A673 (cell line): ENCODE data around the gene GAS7. TPM values are rescaled to one million over a fixed set of nuclear protein-coding genes. Genes with fewer than 3 reads are reported as not detected.

Experiments
- BruUV-seq: library from RNA; stranded (reverse); fragments of 400-500 nt; replicated peaks from 2 replicates; lab custom pipeline; 2021; lab: Mats Ljungman, UMichigan
- CTCF ChIA-PET: fragments of 300-600 bp; sonication (Branson Sonifier 250); formaldehyde crosslinking; loops from one replicate; lab custom pipeline; 2022; ENCODE audit warnings: antibody characterized with exemption; lab: Charles Lee
- POLR2A ChIA-PET: fragments of 300-600 bp; sonication (Branson Sonifier 250); formaldehyde crosslinking; loops from one replicate; lab custom pipeline; 2022; ENCODE audit warnings: antibody characterized with exemption; ENCODE audit not compliant: low non-redundant PET; lab: Charles Lee
- DNase-seq: peaks from one replicate; pipeline ENCODE4 v3.0.0-alpha.2; 2015; ENCODE audit warnings: low spot score
- H3K27ac ChIP-seq: fragments of 200-600 bp; sonication (generic); 2 replicates; pipeline ENCODE4 v1.5.1; 2016; ENCODE audit warnings: mixed run types, low read depth, mild to moderate bottlenecking, mixed read lengths, antibody characterized with exemption, low read length; ENCODE audit not compliant: poor library complexity, severe bottlenecking
- H3K27me3 ChIP-seq: fragments of 200-600 bp; sonication (generic); replicated peaks from 2 replicates; pipeline ENCODE4 v1.6.1; 2017; ENCODE audit warnings: mixed run types, low read depth, mild to moderate bottlenecking, mixed read lengths, antibody characterized with exemption, low read length; ENCODE audit not compliant: insufficient read depth, poor library complexity
- H3K36me3 ChIP-seq: fragments of 200-600 bp; sonication (generic); 2 replicates; pipeline ENCODE4 v1.6.1; 2016; ENCODE audit warnings: mixed run types, mild to moderate bottlenecking, mixed read lengths, antibody characterized with exemption, low read length; ENCODE audit not compliant: insufficient read depth, poor library complexity, severe bottlenecking
- H3K4me1 ChIP-seq: fragments of 200-600 bp; sonication (generic); 2 replicates; pipeline ENCODE4 v1.6.1; 2017; ENCODE audit warnings: mixed run types, mild to moderate bottlenecking, mixed read lengths, antibody characterized with exemption, low read length; ENCODE audit not compliant: insufficient read depth, poor library complexity, severe bottlenecking
- H3K4me3 ChIP-seq: fragments of 200-600 bp; sonication (generic); 2 replicates; pipeline ENCODE4 v1.5.1; 2016; ENCODE audit warnings: low read depth, mixed run types, mild to moderate bottlenecking, mixed read lengths, low read length; ENCODE audit not compliant: poor library complexity, severe bottlenecking
- H3K9me3 ChIP-seq: fragments of 200-600 bp; sonication (generic); 2 replicates; pipeline ENCODE4 v1.6.1; 2016; ENCODE audit warnings: mixed run types, low read depth, mild to moderate bottlenecking, mixed read lengths, antibody characterized with exemption, low read length; ENCODE audit not compliant: poor library complexity, severe bottlenecking
- EZH2 ChIP-seq: fragments of 200-600 bp; sonication (generic); IDR thresholded peaks from 2 replicates; pipeline ENCODE4 v1.6.1; 2017; ENCODE audit warnings: borderline replicate concordance, low read depth, mild to moderate bottlenecking, mixed read lengths, antibody characterized with exemption, low read length; ENCODE audit not compliant: poor library complexity, severe bottlenecking
- intact Hi-C: fragments of 100-400 bp; cut with micrococcal nuclease; formaldehyde crosslinking; loops from one replicate; pipeline ENCODE4 v1.10.0; 2022; ENCODE audit not compliant: unreplicated experiment
- total RNA-seq: library from RNA; stranded (reverse); gene quantifications from 2 replicates; pipeline ENCODE4 v1.2.3, GENCODE V29; 2021
- TF ChIP-seq, protein P1 (sequence below): fragments of 300-800, 200-600 bp; sonication (generic); conservative IDR thresholded peaks from 2 replicates; pipeline ENCODE4 v1.5.1; 2017; ENCODE audit warnings: low read depth, mild to moderate bottlenecking, antibody characterized with exemption, low read length, moderate library complexity, mixed read lengths

Gene GAS7
- total RNA-seq, 1 experiment from 2014 or later, result 2.3 TPM

DNA sequence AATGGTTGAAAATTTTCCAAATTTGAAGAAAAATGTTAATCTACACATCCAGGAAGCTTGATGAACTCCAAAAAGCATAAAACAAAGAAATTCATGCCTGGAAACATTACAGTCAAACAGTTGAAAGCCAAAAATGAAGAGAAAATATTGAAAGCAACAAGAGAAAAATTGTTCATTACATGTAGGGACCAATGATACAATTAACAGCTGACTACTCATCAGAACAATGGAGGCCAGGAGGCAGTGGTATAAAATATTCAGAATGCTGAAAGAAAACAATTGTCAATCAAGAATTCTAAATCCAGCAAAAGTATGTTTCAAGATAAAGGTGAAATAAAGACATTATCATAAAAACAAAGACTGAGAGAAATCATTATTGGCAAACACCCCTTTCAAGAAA, 315.0 kb downstream of the GAS7 start:
- Histone ChIP-seq H3K4me1 (no peaks in the 10 kb centered on the region), H3K36me3 (no peaks in the 10 kb centered on the region), H3K4me3 (no peak overlapping the region), H3K9me3 (peaks cover 15% of the 10 kb centered on the region), H3K27me3 (peaks cover 3% of the 10 kb centered on the region), H3K27ac (no peak overlapping the region)
- ChIA-PET CTCF (no interaction called here), POLR2A (no interaction called here)
- DNase-seq, result no peak
- TF ChIP-seq EZH2, result no peak
- TF ChIP-seq, protein P1, sequence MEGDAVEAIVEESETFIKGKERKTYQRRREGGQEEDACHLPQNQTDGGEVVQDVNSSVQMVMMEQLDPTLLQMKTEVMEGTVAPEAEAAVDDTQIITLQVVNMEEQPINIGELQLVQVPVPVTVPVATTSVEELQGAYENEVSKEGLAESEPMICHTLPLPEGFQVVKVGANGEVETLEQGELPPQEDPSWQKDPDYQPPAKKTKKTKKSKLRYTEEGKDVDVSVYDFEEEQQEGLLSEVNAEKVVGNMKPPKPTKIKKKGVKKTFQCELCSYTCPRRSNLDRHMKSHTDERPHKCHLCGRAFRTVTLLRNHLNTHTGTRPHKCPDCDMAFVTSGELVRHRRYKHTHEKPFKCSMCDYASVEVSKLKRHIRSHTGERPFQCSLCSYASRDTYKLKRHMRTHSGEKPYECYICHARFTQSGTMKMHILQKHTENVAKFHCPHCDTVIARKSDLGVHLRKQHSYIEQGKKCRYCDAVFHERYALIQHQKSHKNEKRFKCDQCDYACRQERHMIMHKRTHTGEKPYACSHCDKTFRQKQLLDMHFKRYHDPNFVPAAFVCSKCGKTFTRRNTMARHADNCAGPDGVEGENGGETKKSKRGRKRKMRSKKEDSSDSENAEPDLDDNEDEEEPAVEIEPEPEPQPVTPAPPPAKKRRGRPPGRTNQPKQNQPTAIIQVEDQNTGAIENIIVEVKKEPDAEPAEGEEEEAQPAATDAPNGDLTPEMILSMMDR, result no peak
- intact Hi-C loops, result no loop called here
- BruUV-seq, result no TSS peak

DNA sequence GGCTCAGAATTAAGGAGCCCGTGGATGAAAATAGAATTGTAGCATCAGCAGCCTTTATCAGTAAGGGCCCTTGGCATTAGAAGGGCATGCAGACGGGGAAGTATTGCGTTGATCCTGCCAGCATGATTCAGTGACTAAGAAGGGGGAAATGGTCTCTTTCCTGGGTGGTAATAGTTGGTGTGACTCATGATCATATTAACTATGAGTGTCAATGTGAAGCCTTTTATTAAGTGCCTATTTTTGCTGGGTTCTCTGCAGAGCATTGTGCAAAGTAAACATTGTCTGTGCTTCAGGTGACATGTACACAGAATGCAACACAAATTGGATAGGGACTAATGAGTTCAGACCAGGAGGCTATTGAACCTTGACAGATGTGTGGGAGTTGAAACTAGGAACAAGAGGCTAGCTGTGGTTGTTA, 317.8 kb downstream of the GAS7 start:
- CTCF ChIA-PET, result no interaction called here
- no peak for DNase-seq
- Histone ChIP-seq H3K27ac (no peak overlapping the region), H3K27me3 (peaks cover 6% of the 10 kb centered on the region), H3K9me3 (peaks cover 15% of the 10 kb centered on the region), H3K4me1 (no peaks in the 10 kb centered on the region), H3K36me3 (no peaks in the 10 kb centered on the region), H3K4me3 (no peak overlapping the region)
- intact Hi-C loops, result no loop called here
- TF ChIP-seq, protein P1, result no peak
- no peak for TF ChIP-seq EZH2
- BruUV-seq, result no TSS peak
- POLR2A ChIA-PET, result no interaction called here

DNA sequence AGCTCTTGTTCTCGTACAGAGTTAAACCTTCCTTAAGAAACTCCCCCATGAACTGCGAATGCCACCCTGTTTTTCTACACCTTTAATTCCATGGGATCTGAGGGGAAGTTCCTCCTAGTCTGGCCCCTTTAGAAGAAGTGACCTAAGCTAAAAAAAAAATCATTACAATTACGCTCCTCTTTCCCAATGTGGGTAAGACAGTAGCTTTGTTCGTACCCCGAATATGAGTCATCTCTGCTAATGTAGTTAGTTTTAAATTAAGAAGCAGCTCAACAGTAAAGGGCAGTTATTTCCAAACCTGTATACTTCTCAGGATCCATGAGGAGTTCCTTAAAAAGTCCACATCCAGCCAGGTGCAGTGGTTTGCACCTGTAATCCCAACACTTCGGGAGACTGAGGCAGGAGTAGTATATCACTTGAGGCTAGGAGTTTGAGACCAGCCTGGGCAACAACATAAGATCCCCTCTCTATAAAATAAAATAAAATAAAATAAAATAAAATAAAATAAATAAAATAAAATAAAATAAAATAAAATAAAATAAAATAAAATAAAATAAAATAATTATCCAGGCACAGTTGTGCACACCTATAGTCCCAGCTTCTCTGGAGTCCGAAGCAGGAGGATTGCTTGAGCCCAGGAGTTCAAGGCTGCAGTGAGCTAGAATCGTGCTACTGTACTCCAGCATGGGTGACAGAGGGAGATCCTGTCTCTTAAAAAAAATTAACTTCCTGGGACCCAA, 319.4 kb downstream of the GAS7 start:
- intact Hi-C loops, result no loop called here
- Histone ChIP-seq H3K4me3 (no peak overlapping the region), H3K27me3 (peaks cover 6% of the 10 kb centered on the region), H3K36me3 (no peaks in the 10 kb centered on the region), H3K9me3 (peaks cover 7% of the 10 kb centered on the region), H3K27ac (no peak overlapping the region), H3K4me1 (no peaks in the 10 kb centered on the region)
- BruUV-seq, result no TSS peak
- TF ChIP-seq, protein P1, result no peak
- TF ChIP-seq EZH2, result no peak
- no peak for DNase-seq
- POLR2A ChIA-PET, result no interaction called here
- CTCF ChIA-PET, result no interaction called here
